Spleen (tissue), 7 donors: ENCODE data around the gene ACADL.

ENCODE experiments used
- POLR2A ChIP-seq, 3 donors: fragments of 450-650 bp; IDR thresholded peaks; one replicate each; pipeline ENCODE4 v1.5.1; 2017; ENCODE audit warnings: antibody characterized with exemption in 3 of 3, mild to moderate bottlenecking in 1 of 3
- TF ChIP-seq, protein P1 (sequence below), 11 experiments: fragments of 200-600 bp in 7 of 11; fragments of 450-650 bp in 4 of 11; sonication (generic) in 4 of 11; IDR thresholded peaks in 8 of 11; conservative IDR thresholded peaks in 3 of 11; 1 replicate in 7 of 11; 2 replicates in 4 of 11; pipeline versions ENCODE4 v1.4.0 to v1.8.0; 2016 to 2021; ENCODE audit warnings: antibody characterized with exemption in 11 of 11, inconsistent platforms in 4 of 11, mild to moderate bottlenecking in 1 of 11
- donor health status: DM: no; HTN: no; CAD: no; lungs with moderate emphysema.
- donor health status: DM: no; HTN: no; CAD: no.
- donor health status: DM: no; HTN: no; CAD: no.

DNA sequence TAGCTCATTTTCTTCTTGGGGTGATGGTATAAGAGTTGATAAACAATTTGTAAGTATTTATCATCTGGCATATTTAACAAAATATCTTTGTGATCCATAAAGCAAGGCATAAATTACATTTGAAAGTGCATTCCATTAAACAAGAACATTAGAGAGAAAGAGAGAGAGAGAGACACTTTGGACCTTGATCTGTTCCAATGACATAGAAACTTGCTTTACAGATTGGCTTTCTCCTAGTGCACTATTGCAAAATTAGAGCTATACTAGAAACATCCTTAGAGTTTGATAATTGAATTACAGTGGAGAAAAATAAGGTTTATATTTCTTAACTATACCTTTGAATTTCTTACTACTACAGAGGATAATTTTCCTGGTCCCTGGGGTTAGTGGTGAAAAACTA is 5.7 kb upstream of the ACADL start:
- TF ChIP-seq, protein P1, sequence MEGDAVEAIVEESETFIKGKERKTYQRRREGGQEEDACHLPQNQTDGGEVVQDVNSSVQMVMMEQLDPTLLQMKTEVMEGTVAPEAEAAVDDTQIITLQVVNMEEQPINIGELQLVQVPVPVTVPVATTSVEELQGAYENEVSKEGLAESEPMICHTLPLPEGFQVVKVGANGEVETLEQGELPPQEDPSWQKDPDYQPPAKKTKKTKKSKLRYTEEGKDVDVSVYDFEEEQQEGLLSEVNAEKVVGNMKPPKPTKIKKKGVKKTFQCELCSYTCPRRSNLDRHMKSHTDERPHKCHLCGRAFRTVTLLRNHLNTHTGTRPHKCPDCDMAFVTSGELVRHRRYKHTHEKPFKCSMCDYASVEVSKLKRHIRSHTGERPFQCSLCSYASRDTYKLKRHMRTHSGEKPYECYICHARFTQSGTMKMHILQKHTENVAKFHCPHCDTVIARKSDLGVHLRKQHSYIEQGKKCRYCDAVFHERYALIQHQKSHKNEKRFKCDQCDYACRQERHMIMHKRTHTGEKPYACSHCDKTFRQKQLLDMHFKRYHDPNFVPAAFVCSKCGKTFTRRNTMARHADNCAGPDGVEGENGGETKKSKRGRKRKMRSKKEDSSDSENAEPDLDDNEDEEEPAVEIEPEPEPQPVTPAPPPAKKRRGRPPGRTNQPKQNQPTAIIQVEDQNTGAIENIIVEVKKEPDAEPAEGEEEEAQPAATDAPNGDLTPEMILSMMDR (IDR thresholded peaks at IDR 0.05 in 8 of 11, conservative IDR thresholded peaks at IDR 0.05 in 3 of 11) = no peak
- no peak for TF ChIP-seq POLR2A (IDR thresholded peaks at IDR 0.05)
